Dermis blood vessel endothelial cell (primary cell): ENCODE measurements around the gene ASB1. TPM values are rescaled to one million over a fixed set of nuclear protein-coding genes. Genes with fewer than 3 reads are reported as not detected.

Source experiments
- DNase-seq: peaks from one replicate; pipeline ENCODE4 v3.0.0; 2010
- total RNA-seq: library from RNA; depleted of rRNA; stranded (reverse); fragments of >200 nt; gene quantifications from 2 replicates; pipeline ENCODE4 v1.2.3, GENCODE V29; 2014

ASB1 gene
- total RNA-seq, 1 donor from 2014 or later, result 8.5 TPM

DNA sequence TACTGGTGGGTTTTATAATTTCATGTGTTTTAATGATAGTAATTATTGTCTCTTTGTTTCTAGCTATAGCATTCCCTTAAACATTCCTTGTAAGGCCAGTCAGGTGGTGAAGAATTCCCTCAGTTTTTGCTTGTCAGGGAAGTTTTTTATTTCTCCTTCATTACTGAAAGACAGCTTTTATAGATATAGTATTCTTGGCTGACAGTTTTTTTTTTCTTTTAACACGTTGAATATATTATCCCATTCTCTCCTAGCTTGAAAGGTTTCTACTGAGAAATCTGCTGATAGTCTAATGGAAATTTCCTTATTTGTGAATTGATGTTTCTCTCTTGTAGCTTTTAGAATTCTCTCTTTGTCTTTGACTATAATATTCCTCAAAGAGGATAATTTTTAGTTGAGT lies 46.8 kb downstream of the ASB1 start:
- DNase-seq, result no peak

DNA sequence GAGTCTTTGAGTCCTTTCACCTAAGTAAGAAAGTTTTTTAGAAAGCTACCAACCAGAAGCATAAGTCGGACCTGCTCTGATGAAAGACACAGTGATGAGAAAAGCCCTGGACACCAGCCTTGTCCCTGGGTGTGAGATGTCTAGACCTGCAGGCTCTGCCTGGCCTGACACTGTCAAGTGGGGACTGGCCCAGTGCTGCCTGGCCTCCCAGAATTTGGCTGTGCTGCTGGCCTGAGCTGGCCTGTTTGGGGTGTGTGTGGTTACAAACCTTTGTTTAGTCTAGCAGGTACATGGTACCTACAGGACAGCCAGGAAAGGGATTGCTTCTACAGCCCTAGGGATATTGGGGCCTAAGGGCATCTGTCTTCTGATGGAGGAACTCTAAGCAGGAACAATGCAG lies 48.3 kb downstream of the ASB1 start:
- DNase-seq, result no peak

DNA sequence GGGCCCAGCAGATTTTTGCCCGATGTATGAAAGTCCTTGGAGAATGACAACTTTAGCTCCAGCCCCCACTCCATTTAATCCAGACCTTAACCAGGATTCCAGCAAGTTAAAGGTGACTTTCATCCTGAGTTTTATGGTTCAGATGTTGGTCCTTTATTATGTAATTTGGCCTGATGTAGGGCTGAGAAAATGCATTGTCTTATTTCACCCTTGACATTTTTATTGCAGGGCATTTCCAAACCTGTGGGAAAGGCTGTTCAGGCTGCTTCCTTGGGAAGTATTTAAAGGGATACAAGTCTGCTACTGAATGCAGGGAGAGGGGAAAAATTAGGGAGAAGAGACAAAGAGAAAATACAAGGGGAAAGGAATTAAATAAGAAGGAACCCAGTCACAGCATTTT lies 48.8 kb downstream of the ASB1 start:
- DNase-seq, result no peak

DNA sequence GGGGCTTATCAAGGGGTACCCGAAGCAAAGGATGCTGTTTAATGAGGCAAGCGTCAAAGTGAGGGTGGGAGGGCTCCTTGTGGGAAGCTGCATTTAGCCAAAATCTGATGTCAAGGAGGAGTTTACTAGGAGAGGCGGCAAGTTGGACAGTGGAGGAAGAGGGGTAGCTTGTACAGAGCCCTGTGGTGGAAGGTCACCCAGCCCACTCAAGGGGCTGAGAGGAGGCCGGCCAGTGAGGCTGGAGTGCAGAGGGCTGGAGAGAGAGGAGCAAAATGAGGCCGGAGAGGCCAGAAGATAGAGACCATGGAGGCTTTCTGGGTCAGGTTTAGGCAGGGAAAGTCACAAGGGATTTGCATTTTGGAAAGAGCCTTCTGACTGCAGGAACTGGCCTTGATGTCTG lies 49.5 kb downstream of the ASB1 start:
- DNase-seq, result no peak

DNA sequence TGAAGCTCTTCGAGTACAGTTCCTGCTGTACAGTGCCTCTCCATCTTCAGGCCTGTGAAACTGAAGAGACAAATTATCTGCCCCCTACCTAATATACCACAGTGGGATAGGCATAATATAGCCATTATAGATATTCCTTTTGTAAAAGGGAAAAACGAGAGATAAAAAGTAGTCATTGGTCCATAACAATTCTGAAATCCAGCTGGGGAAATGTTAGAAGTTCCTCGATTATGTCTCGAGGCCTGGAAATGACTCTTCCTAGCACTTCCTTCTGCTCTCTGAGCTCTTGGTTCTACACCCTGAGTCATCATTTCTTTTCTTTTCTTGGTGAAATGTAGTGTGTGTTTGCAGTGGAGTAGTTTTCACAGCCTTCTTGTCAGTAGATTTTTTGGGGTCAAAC lies 51.5 kb downstream of the ASB1 start:
- no peak for DNase-seq

DNA sequence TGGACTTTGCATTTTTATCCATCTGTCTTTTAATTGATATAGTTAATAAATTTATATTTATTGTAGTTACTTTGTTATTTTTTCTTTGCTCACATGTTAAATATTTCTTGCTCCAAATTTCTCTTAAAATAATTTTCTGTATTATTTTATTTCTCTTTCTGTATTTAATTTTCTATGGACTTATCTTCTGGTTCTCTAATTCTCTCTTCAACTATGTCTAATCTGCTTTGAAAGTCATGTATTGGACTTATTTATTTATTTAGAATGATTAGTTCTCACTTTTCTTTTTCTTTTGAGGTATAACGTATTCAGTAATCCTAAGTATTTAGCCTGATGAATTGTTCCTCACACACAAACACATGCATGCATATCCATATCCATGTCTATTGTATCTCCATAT lies 53.1 kb downstream of the ASB1 start:
- no peak for DNase-seq

DNA sequence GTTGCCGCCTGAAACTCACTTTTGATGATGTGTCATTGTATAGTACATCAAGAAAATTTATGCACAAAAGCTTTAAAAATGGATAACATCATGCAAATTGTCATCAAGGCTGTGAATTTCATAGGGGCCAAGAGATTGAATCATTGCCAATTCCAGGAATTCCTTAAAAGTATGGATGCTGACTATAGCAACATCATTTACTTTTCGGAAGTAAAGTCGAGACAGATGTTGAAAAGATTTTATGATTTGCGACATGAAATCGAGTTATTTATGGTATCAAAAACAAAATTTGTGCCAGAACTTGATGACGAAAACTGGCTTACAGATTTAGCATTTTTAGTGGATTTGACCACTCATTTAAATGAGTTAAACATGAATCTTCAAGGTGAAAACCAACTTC lies 56.3 kb downstream of the ASB1 start:
- DNase-seq, result no peak

DNA sequence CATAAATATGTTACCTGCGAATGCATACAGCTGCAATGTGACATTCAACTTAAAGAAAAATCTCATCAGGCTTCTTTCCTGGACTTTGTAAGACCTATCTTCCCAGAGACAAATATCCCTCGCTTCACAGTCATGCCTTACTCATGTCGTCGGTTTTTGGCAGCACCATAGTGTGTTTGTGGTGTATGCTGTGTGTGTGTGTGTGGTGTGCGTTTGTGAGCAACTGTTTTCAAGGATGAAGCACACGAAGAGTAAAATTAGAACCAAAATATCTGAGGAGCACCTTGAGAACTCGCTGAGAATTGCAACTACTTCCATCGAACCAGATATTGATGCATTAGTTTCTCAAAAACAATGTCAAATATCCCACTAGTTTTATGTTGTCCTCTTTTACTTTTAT lies 56.9 kb downstream of the ASB1 start:
- no peak for DNase-seq

DNA sequence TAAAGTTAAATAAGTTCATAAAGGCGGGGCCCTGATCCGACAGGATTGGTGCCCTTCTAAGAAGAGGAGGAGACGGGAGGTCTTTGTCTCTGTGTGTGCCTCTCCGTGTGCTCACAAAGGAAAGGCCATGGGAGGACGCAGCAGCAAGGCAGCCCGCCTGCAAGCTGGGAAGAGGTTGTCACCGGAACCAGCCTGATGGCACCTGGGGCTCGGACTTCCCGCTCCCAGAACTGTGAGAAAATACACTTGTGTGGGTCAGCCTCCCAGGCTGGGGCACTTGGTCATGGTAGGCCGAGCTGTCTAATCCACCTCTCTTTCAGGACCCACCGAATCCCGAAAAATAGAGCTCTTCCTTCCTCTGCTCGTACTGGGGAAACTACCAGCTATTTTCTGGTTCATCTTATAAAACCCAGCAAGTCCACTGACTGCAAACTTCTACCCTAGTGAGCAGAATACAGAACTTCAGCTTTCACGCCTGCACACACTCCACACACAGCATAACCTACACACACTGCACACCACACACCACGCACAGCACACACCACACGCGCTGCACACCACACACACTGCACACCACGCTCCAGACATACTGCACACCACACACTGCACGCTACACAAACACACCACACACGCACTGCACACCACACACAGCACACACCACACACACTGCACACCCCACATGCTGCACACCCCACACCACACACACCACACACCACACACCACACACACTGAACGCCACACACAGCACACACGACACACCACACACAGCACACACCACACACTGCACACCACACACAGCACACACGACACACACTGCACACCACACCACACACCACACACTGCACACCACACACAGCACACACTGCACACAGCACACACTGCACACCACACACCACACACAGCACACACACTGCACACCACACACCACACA lies 58.1 kb downstream of the ASB1 start:
- DNase-seq, result no peak

DNA sequence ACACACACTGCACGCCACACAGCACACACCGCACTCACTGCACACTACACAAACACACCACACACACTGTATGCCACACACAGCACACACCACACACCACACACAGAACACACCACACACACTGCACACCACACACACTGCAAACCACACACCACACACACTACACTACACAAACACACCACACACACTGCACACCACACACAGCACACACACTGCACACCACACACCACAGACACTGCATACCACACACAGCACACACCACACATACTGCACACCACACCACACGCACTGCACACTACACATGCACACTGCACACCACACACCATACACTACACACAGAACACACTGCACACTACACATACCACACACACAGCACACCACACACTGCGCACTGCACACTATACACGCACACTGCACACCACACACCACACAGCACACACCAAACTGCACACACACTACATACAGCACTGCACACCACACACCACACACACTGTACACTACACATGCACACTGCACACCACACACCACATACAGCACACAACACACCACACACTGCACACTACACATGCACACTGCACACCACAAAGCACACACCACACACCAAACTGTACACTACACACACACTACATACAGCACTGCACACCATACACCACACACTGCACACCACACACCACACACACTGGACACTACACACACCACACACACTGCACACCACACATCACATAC lies 59.6 kb downstream of the ASB1 start:
- no peak for DNase-seq

DNA sequence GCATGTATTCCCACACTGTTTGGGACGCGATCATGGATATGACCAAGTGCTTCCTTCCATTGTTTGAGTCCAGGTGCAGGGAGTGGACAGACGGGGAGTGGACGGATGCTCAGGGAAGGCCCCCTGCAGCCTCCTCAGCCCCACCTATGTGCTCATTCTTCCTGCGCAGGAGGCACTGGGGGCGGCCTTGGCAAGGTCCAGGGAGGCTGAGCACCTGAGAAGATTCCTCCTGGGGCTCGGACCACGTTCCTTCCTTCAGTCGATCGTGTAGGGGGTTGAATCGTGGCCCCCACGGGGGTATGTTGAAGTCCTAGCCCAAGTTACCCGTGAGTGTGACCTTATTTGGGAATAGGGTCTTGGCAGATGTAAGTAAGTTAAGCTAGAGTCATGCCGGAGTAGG lies 60.4 kb downstream of the ASB1 start:
- DNase-seq, result peak; percentile 46

DNA sequence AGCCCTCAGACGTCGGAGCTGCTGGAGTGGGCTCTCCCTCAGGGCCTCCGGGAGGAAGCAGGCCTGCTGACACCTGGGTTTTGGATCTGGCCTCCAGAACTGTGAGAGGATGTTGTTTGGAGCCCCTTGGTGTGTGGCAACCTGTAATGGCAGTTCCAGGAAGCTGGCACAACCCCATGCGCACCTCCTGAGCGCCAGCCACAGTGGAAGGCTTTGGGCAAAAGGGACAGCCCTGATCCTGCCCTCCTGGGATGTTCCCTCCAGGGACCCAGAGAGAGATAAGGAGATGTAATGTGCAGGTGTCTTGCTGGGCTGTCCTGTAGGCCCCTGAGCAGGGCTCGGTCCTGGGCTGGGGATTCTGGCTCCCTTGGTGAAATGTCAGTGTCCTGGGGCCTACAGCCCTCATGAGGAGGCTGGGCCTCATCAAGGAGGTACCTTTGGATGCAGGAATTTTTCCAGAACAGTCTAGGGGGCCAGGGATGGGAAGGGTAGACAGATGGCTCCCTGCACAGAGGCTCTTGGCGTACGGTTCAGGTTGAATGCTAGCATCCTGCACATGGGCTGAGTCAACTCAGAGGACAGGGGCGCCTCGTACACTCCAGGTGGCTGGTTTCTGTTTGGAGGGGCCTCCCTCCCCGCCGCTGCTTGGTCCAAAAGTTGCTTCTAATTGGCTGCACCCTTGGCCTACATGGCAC lies 61.1 kb downstream of the ASB1 start:
- no peak for DNase-seq

DNA sequence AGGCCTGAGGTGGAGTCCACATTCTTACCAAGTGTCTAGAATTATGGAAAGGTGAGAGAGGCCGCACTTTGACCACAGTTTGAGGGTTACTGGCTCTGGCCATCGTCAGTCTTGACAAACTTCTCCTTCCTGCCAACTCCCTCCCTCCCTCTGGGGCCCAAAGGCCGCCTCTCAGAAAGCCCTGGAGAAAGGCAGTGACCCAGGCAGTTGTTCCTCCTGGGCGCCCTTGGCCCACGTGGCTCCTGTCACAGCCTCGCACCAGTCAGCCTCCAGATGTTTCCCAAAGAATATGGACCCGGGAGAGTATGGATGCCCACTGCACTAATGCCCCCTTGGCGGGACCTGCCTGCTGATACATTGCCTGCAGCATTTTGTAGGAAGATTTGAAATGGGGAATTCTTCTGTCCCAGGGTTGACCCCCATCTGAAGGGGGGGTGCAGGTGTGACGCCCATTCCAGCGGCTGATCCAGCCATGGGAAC lies 61.7 kb downstream of the ASB1 start:
- DNase-seq, result no peak

DNA sequence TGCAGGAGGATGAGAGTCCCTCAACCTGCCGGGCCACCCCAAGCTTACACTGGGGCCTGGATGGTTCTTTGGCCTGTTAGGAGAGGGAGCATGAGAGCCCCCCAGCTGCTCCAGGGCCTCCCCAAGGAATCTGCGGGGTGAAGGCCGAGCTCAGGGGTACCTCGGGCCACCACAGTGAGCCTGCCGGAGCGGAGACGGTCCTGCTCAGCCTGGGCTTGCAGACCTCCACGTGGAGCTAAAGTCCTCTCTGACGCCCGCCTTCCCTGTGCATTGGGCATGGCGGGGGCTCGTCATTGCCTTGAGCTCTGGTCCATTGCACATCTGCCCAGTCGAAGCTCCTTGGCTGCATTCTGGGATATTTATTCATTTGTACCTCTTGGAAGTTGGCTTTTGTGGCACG lies 62.7 kb downstream of the ASB1 start:
- DNase-seq, result no peak

DNA sequence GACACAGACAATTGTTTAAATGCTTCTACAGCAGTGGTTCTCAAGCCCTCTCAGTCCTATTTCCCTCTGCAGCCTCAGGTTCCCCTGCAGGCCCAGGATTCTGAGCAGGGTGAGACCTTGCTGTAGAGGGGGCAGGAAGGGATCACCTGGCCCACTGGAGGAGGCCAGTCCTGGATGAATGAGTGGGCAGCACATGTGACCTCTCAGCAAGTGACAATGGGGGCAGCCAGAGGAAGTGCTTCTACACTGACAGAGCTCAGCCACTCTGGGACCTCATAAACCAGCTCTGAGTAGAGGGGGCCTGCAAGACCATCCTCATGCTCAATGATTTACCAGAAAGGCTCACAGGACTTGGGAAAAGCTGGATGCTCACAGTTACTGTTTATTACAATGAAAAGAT lies 63.2 kb downstream of the ASB1 start:
- DNase-seq, result no peak

DNA sequence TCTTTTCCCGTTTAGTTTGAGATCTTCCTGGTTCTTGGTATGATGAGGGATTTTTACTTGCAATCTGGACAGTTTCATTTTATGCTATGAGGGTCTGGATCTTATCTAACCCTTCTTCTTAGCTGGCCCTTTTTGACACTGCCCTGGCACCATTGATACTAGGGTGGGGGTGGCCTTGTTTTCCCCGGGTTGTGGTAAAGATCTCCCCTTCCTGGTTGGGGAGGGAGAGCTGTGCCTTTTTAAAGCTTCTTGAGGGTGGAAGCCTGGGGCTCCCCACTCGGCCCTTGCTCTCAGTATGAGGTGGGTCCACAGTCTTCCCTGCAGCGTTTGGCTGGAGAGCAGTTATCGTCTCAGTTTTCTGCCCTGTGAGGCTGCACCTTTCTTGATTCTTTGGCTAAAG lies 66.1 kb downstream of the ASB1 start:
- no peak for DNase-seq

DNA sequence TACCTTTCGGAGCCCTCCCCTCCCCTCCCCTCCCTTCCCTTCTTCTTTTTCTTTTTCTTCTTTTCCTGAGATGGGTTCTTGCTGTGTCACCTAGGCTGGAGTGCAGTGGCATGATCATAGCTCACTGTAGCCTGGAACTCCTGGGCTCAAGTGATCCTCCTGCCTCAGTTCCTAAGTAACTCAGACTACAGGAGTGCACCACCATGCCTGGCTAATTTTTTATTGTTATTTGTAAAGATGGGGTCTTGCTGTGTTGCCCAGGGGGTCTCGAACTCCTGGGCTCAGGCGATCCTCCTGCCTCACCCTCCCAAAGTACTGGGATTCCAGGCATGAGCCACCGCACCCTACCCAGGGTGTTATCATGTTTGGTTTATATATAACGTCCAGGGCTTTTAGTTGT lies 66.7 kb downstream of the ASB1 start:
- DNase-seq, result no peak

DNA sequence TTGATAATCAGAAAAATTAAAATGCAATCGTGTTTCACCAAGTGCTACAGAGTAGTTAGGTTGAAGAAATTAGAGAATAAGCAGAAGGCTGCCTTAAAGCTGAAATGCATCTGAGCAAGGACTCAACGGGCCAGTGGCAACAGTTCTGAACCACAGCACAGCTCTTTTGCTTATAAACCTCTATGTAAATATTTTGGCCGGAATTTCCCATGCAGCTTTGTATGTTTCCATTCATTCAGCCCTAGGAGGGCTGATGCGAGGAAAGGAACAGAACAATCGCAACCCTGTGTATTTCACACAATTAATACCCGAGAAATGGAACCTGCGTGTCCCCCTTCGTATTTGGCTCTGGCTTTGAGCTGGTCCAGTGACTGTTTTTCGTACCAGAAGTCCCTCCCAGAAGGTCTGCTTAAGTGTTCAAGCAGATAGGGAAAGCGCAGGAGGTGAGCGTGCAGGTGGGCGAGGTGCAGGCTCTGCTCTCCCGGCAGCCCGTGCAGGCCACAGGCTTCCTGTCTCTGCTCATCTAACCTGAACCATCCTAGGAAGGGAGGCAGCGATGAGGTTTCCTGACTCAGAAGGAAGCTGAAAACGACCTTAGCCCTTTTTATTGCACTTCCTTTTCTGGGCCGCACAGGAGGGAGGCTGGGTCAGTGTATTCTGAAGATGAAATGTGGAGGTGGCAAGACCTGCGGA lies 67.3 kb downstream of the ASB1 start:
- no peak for DNase-seq

DNA sequence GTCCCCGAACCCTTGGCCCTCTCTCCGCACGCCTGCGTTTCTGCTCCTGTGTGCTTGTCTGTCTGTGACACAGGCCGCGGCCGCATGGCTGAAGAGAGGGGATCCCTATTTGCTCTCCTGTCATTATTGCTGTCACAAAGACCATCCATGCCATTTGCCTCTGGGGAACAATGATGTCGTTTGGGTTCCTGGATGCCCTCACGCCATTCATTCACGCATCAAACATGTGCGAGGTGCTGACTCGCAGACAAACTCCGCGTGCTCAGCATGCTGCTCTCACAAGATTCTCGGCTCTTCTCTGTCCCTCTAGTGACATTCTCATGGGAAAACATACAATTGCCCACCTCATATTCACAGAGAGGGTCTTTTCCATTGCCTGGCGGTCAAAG lies 67.8 kb downstream of the ASB1 start:
- DNase-seq, result no peak

DNA sequence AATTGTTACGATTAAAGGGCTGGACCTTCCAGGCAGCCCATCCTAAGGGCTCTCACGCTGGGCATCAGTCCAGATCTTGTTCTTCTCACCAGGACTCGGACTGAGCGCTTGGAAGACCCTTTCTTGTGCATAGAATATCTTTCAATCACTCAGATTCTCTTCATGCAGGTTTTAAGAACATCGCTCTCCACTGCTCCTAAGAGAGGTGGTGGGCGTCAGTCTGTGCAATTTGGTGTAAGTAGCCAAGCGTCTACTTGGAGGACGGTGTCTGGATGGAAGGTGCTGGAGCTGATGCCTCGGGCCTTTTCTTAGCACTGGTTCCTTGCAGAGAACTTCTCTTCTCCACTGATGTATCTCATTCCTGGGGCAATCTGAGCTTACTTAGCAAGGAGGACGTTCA lies 68.7 kb downstream of the ASB1 start:
- no peak for DNase-seq

DNA sequence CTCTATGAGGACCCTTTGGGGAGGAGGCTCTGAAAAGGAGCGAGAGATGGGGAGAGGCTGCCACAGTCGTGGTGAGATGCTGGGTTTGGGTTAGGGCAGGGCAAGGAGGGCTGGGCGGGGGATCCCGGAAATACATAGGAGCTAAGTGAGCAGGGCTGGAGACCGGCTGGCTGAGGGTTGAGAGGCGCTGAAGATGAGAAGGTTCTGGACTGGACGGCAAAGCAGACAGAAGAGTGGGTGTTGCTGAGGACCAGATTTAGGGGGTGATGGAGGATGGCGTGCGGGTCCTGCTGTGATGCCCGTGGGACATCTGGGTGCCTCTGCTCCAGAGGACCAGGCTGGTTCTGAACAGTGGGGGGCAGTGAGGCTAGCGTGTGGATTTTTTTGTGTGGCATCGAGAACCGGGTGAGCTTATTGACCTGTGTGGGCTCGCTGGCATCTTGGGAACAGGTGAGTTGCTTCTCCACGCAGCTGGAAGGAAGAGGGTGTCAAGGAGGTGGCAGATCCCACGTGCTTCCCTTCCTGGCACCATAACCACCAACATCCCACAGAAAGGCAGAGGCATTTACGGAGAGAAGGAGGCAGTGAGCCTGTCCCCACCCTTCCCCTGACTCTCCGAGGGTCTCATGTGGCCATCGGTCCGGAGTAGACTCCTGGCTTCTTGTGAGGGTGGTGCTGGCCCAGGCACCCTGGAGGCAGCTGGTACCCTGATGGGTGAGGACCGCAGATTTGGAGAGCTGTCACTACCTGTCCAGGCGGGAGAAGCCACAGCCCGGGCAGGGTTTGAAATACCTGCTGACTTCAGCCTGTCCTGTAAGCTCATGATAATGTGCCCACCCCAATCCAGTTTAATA lies 70.3 kb downstream of the ASB1 start:
- DNase-seq, result no peak

DNA sequence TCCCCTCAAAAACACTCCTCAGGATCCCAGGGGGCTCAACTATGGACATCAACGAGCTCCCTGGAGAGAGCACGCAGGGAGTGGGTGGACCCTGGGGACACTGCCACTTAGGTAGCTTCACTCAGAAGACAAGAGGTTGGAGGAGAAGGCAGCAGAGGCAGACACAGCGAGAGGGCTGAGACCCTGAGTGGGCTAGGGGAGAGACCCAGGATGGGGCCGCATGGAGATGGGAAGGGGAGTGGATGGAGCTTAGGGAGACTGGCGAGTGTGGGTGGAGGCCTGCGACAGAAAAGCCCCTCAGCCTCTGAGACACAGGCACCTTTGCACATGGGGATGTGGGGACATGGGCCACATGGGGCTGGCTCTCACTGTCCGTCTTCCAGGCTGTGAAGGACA lies 70.9 kb downstream of the ASB1 start:
- no peak for DNase-seq
